ENCODE measurements around the gene FOXD2.
"Not testable (repeated sequence)": the region's sequence is repeated elsewhere in the genome, so short reads cannot be mapped to it uniquely, and the experiment has no call there.

Gene FOXD2

GRCh38 chr1:47440599-47441081 is 2.8 kb downstream of the FOXD2 start:
- no peak for DNase-seq

- DNase-seq: no peak
Observed at GRCh38 chr1:47441450-47442106, 3.7 kb downstream of the FOXD2 start.

GRCh38 chr1:47442202-47442601 is 4.4 kb downstream of the FOXD2 start:
- DNase-seq: no peak

GRCh38 chr1:47442842-47443529 is 5.1 kb downstream of the FOXD2 start:
- no peak for DNase-seq

- no peak for DNase-seq
Observed at GRCh38 chr1:47443530-47444296, 5.9 kb downstream of the FOXD2 start.

GRCh38 chr1:47444297-47444561 is 6.4 kb downstream of the FOXD2 start:
- DNase-seq: no peak

GRCh38 chr1:47444562-47445465 is 7.0 kb downstream of the FOXD2 start:
- DNase-seq: peak; percentile 28

GRCh38 chr1:47445823-47446550 is 8.1 kb downstream of the FOXD2 start:
- no peak for DNase-seq

GRCh38 chr1:47448462-47449222 is 10.8 kb downstream of the FOXD2 start:
- no peak for DNase-seq

- no peak for DNase-seq
Observed at GRCh38 chr1:47449822-47450552, 12.1 kb downstream of the FOXD2 start.

GRCh38 chr1:47450606-47451005 is 12.8 kb downstream of the FOXD2 start:
- no peak for DNase-seq

GRCh38 chr1:47452426-47452825 is 14.6 kb downstream of the FOXD2 start:
- no peak for DNase-seq

GRCh38 chr1:47453910-47454309 is 16.1 kb downstream of the FOXD2 start:
- not testable (repeated sequence) for DNase-seq

GRCh38 chr1:47456250-47456649 is 18.4 kb downstream of the FOXD2 start:
- no peak for DNase-seq

- not testable (repeated sequence) for DNase-seq
Observed at GRCh38 chr1:47457547-47457946, 19.7 kb downstream of the FOXD2 start.

GRCh38 chr1:47459253-47459788 is 21.5 kb downstream of the FOXD2 start:
- DNase-seq: peak; percentile 37

GRCh38 chr1:47460040-47460439 is 22.2 kb downstream of the FOXD2 start:
- no peak for DNase-seq

GRCh38 chr1:47460456-47460855 is 22.6 kb downstream of the FOXD2 start:
- DNase-seq: no peak

GRCh38 chr1:47465605-47466004 is 27.8 kb downstream of the FOXD2 start:
- no peak for DNase-seq

- DNase-seq: no peak
Observed at GRCh38 chr1:47468709-47469389, 31.0 kb downstream of the FOXD2 start.
